Islet precursor cell (in vitro differentiated cells): Measurements from ENCODE around the gene PIP5K1B.
A peak's percentile ranks its signal among the peaks of the same experiment; 100 is the strongest.

Source experiments
- DNase-seq: peaks from one replicate; pipeline ENCODE4 v3.0.0-alpha.2; 2018

Gene PIP5K1B

GRCh38 chr9:68777070-68777763, 72.2 kb downstream of the PIP5K1B start:
- DNase-seq = no peak

GRCh38 chr9:68778635-68779034, 73.6 kb downstream of the PIP5K1B start:
- no peak for DNase-seq

GRCh38 chr9:68779558-68780379, 74.7 kb downstream of the PIP5K1B start:
- DNase-seq = peak; percentile 96

- no peak for DNase-seq
Measured at GRCh38 chr9:68780380-68780712, 75.3 kb downstream of the PIP5K1B start.

- no peak for DNase-seq
Measured at GRCh38 chr9:68780720-68781119, 75.7 kb downstream of the PIP5K1B start.

GRCh38 chr9:68781928-68782327, 76.9 kb downstream of the PIP5K1B start:
- no peak for DNase-seq

GRCh38 chr9:68782546-68782945, 77.5 kb downstream of the PIP5K1B start:
- no peak for DNase-seq

GRCh38 chr9:68785965-68786364, 80.9 kb downstream of the PIP5K1B start:
- no peak for DNase-seq

GRCh38 chr9:68791169-68791568, 86.1 kb downstream of the PIP5K1B start:
- no peak for DNase-seq

GRCh38 chr9:68793605-68794343, 88.7 kb downstream of the PIP5K1B start:
- no peak for DNase-seq

- peak; percentile 92 for DNase-seq
Measured at GRCh38 chr9:68794898-68795297, 89.9 kb downstream of the PIP5K1B start.

GRCh38 chr9:68795411-68795810, 90.4 kb downstream of the PIP5K1B start:
- no peak for DNase-seq

- DNase-seq = no peak
Measured at GRCh38 chr9:68797116-68797515, 92.1 kb downstream of the PIP5K1B start.

- no peak for DNase-seq
Measured at GRCh38 chr9:68798423-68798822, 93.4 kb downstream of the PIP5K1B start.

- DNase-seq = no peak
Measured at GRCh38 chr9:68800836-68801235, 95.8 kb downstream of the PIP5K1B start.

GRCh38 chr9:68802525-68803015, 97.5 kb downstream of the PIP5K1B start:
- DNase-seq = no peak

GRCh38 chr9:68804911-68805889, 100.2 kb downstream of the PIP5K1B start:
- no peak for DNase-seq

GRCh38 chr9:68805890-68806517, 101.0 kb downstream of the PIP5K1B start:
- DNase-seq = no peak

GRCh38 chr9:68808338-68808890, 103.4 kb downstream of the PIP5K1B start:
- DNase-seq = no peak

GRCh38 chr9:68817079-68817875, 112.2 kb downstream of the PIP5K1B start:
- no peak for DNase-seq

GRCh38 chr9:68819065-68819464, 114.0 kb downstream of the PIP5K1B start:
- no peak for DNase-seq
